ENCODE results near the gene FRZB.
A peak's percentile ranks its signal among the peaks of the same experiment; 100 is the strongest.
"Not testable (repeated sequence)": the region's sequence is repeated elsewhere in the genome, so short reads cannot be mapped to it uniquely, and the experiment has no call there.

The FRZB gene

GRCh38 chr2:182890305-182890704 is 23.9 kb upstream of the FRZB start:
- DNase-seq = no peak

GRCh38 chr2:182887753-182888415 is 21.4 kb upstream of the FRZB start:
- DNase-seq = no peak

GRCh38 chr2:182887093-182887492 is 20.7 kb upstream of the FRZB start:
- no peak for DNase-seq

- DNase-seq = no peak
Measured at GRCh38 chr2:182885771-182886170, 19.3 kb upstream of the FRZB start.

GRCh38 chr2:182883451-182883850 is 17.0 kb upstream of the FRZB start:
- no peak for DNase-seq

- DNase-seq = not testable (repeated sequence)
Measured at GRCh38 chr2:182880100-182880499, 13.7 kb upstream of the FRZB start.

GRCh38 chr2:182876653-182877052 is 10.2 kb upstream of the FRZB start:
- not testable (repeated sequence) for DNase-seq

GRCh38 chr2:182870227-182870626 is 3.8 kb upstream of the FRZB start:
- DNase-seq = no peak

GRCh38 chr2:182868054-182868796 is 1.8 kb upstream of the FRZB start:
- no peak for DNase-seq

- no peak for DNase-seq
Measured at GRCh38 chr2:182867426-182868053, 1.1 kb upstream of the FRZB start.

GRCh38 chr2:182866095-182866460 is 359 bp downstream of the FRZB start:
- no peak for DNase-seq

GRCh38 chr2:182864949-182865570 is 1.4 kb downstream of the FRZB start:
- no peak for DNase-seq

- no peak for DNase-seq
Measured at GRCh38 chr2:182863642-182864041, 2.8 kb downstream of the FRZB start.

GRCh38 chr2:182862091-182862490 is 4.3 kb downstream of the FRZB start:
- DNase-seq = no peak

GRCh38 chr2:182860858-182861257 is 5.6 kb downstream of the FRZB start:
- no peak for DNase-seq

- DNase-seq = no peak
Measured at GRCh38 chr2:182858671-182859070, 7.8 kb downstream of the FRZB start.

GRCh38 chr2:182855376-182855775 is 11.1 kb downstream of the FRZB start:
- no peak for DNase-seq

GRCh38 chr2:182854375-182855105 is 11.9 kb downstream of the FRZB start:
- no peak for DNase-seq

- DNase-seq = no peak
Measured at GRCh38 chr2:182852801-182853200, 13.6 kb downstream of the FRZB start.

GRCh38 chr2:182852090-182852489 is 14.3 kb downstream of the FRZB start:
- peak; percentile 53 for DNase-seq

- no peak for DNase-seq
Measured at GRCh38 chr2:182845794-182846417, 20.5 kb downstream of the FRZB start.

GRCh38 chr2:182836451-182836850 is 30.0 kb downstream of the FRZB start:
- no peak for DNase-seq

- no peak for DNase-seq
Measured at GRCh38 chr2:182834293-182834692, 32.1 kb downstream of the FRZB start.

Data from NCI-H1105 (cell line).